OCI-LY7 (cell line): ENCODE measurements around the gene DENND1A. TPM values are rescaled to one million over a fixed set of nuclear protein-coding genes. Genes with fewer than 3 reads are reported as not detected.

Experiments used
- BruUV-seq: library from RNA; stranded (reverse); fragments of 400-500 nt; replicated peaks from 2 replicates; lab custom pipeline; 2021; lab: Mats Ljungman, UMichigan
- CTCF ChIA-PET: fragments of 300-600 bp; sonication (Branson Sonifier 250); formaldehyde crosslinking; loops from one replicate; lab custom pipeline; 2022; ENCODE audit warnings: antibody characterized with exemption; ENCODE audit not compliant: unreplicated experiment; lab: Charles Lee
- POLR2A ChIA-PET: fragments of 300-600 bp; sonication (Branson Sonifier 250); formaldehyde crosslinking; loops from one replicate; lab custom pipeline; 2022; ENCODE audit warnings: antibody characterized with exemption; lab: Charles Lee
- DNase-seq: peaks from one replicate; pipeline ENCODE4 v3.0.0-alpha.2; 2015; ENCODE audit warnings: low spot score
- H2AFZ ChIP-seq: fragments of 200-600 bp; sonication (generic), shearing (Covaris generic); 2 replicates; pipeline ENCODE4 v1.6.1; 2014; ENCODE audit warnings: mild to moderate bottlenecking, antibody characterized with exemption, low read length, moderate library complexity
- H3K27ac ChIP-seq: fragments of 200-600 bp; sonication (generic); 2 replicates; pipeline ENCODE4 v1.5.1; 2014; ENCODE audit warnings: mixed run types, low read depth, mild to moderate bottlenecking, moderate library complexity, low read length, inconsistent platforms; ENCODE audit not compliant: poor library complexity, severe bottlenecking
- H3K36me3 ChIP-seq: fragments of 200-600 bp; sonication (generic); 2 replicates; pipeline ENCODE4 v1.6.1; 2014; ENCODE audit warnings: mild to moderate bottlenecking, antibody characterized with exemption, low read length, moderate library complexity, mixed read lengths; ENCODE audit not compliant: insufficient read depth
- H3K4me1 ChIP-seq: fragments of 200-600 bp; sonication (generic); 2 replicates; pipeline ENCODE4 v1.5.1; 2014; ENCODE audit warnings: mild to moderate bottlenecking, low read length; ENCODE audit not compliant: insufficient read depth, poor library complexity, severe bottlenecking
- H3K4me2 ChIP-seq: fragments of 200-600 bp; sonication (generic); 2 replicates; pipeline ENCODE4 v1.6.1; 2014; ENCODE audit warnings: mild to moderate bottlenecking, low read length
- H3K4me3 ChIP-seq: fragments of 200-600 bp; sonication (generic); 2 replicates; pipeline ENCODE4 v1.5.1; 2014; ENCODE audit warnings: mild to moderate bottlenecking, low read depth, low read length; ENCODE audit not compliant: poor library complexity, severe bottlenecking
- H3K79me2 ChIP-seq: fragments of 200-600 bp; sonication (generic); 2 replicates; pipeline ENCODE4 v1.6.1; 2016; ENCODE audit warnings: low read depth, mild to moderate bottlenecking, low read length, moderate library complexity, mixed read lengths; ENCODE audit not compliant: insufficient read depth
- H3K9me2 ChIP-seq: fragments of 200-600 bp; sonication (generic); 2 replicates; pipeline ENCODE4 v1.6.1; 2016; ENCODE audit warnings: mild to moderate bottlenecking, low read length, mixed read lengths; ENCODE audit not compliant: insufficient read depth
- H3K9me3 ChIP-seq: fragments of 200-600 bp; sonication (generic); 2 replicates; pipeline ENCODE4 v1.6.1; 2014; ENCODE audit warnings: mild to moderate bottlenecking, mixed run types, low read length, mixed read lengths
- H4K20me1 ChIP-seq: fragments of 200-600 bp; sonication (generic); 2 replicates; pipeline ENCODE4 v1.6.1; 2014; ENCODE audit warnings: mild to moderate bottlenecking, antibody characterized with exemption, low read length, moderate library complexity, mixed read lengths; ENCODE audit not compliant: insufficient read depth
- EZH2phosphoT487 ChIP-seq: fragments of 200-600 bp; sonication (generic); IDR thresholded peaks from 2 replicates; pipeline ENCODE4 v1.6.1; 2018; ENCODE audit warnings: low read depth, borderline replicate concordance, mild to moderate bottlenecking, mixed run types, antibody characterized with exemption, low read length, moderate library complexity, mixed read lengths
- intact Hi-C: fragments of 100-400 bp; cut with micrococcal nuclease; formaldehyde crosslinking; loops from one replicate; pipeline ENCODE4 v1.10.0; 2022; ENCODE audit not compliant: unreplicated experiment
- total RNA-seq, 2 experiments: library from RNA; depleted of rRNA in 1 of 2; stranded (reverse); fragments of >200 nt in 1 of 2; shearing (Covaris generic) in 1 of 2; gene quantifications; 2 replicates each; pipeline ENCODE4 v1.2.3, GENCODE V29; 2014 to 2022
- TF ChIP-seq, protein P1 (sequence below): fragments of 200-600 bp; sonication (generic); conservative IDR thresholded peaks from 2 replicates; pipeline ENCODE4 v1.5.1; 2014; ENCODE audit warnings: mild to moderate bottlenecking, antibody characterized with exemption, low read length, moderate library complexity, mixed read lengths

The DENND1A gene
- total RNA-seq, 2 experiments from 2014 or later, result 17.9 to 36.3 TPM

DNA sequence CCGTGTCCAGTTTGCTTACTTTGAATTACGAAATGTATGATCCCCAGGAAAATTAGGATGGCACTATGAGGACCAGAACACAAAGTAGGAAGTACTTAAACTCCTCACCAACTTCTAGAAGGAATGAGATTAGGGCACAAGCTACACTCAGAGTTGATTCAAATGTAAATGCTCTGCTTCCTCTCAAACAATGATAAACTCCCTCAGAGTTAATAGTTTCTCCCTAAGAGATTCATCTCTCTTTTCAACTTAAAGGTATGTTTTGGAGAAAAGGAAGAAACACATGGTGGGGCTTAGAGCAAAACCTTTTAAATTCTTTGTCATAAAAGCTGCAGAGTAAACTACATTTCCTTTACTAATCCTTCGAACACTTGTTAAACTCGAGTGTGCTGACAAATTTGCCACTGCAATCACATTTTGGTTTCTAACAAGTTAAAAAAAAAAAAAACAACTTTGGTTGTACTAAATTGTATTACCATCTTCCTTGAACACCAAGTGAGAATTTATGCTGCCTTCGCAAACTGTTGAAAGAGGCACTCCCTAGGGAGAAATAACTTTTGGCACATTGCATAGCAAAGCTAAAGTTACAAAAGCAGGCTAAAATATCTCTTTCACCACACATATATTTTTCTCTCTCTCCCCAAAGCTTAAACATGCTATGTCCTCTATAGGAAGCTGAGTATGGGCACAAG, 66.6 kb downstream of the DENND1A start:
- POLR2A ChIA-PET, result interaction anchor here (0.6 to 1.2 kb wide), 5 partner anchors 16 to 389 kb away, joined by 3 to 5 read pairs (median 3); no protein-coding TSS in a partner anchor
- no peaks in the 10 kb centered on the region for H3K9me3 ChIP-seq
- no TSS peak for BruUV-seq

DNA sequence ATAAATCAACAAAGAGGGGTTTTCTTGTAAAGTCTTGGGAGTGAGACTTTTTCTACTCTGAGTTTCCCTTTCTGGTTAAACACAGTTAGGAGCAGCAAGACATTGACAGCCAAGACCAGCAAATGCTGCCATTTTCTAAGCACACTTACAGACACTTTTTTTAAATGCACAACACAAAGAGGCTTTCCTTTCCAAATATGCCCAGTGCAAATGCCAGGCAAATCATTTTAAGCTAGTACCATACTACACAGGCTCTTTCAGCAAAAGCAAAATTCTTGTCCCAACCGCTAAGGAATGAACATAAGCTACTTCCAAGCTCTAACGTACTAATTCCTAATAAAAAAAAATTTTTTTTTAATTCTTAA, 68.2 kb downstream of the DENND1A start:
- CTCF ChIA-PET, result no interaction called here
- H3K4me2 ChIP-seq, result no peak overlapping the region

More for the DNA sequence above, 66.6 kb downstream of the DENND1A start:
- no peak for DNase-seq
- Histone ChIP-seq H3K4me3 (no peak overlapping the region), H3K36me3 (no peaks in the 10 kb centered on the region), H3K27ac (no peak overlapping the region), H3K9me2 (no peaks in the 10 kb centered on the region), H2AFZ (no peak overlapping the region), H3K4me1 (peaks cover 24% of the 10 kb centered on the region), H3K79me2 (no peaks in the 10 kb centered on the region), H3K4me2 (no peak overlapping the region), H4K20me1 (0 out of 2 replicates have a peak, but pooled peaks cover 4% of the 10 kb centered on the region)
- intact Hi-C loops, result no loop called here
- CTCF ChIA-PET, result no interaction called here
- no peak for TF ChIP-seq EZH2phosphoT487
- TF ChIP-seq, protein P1, sequence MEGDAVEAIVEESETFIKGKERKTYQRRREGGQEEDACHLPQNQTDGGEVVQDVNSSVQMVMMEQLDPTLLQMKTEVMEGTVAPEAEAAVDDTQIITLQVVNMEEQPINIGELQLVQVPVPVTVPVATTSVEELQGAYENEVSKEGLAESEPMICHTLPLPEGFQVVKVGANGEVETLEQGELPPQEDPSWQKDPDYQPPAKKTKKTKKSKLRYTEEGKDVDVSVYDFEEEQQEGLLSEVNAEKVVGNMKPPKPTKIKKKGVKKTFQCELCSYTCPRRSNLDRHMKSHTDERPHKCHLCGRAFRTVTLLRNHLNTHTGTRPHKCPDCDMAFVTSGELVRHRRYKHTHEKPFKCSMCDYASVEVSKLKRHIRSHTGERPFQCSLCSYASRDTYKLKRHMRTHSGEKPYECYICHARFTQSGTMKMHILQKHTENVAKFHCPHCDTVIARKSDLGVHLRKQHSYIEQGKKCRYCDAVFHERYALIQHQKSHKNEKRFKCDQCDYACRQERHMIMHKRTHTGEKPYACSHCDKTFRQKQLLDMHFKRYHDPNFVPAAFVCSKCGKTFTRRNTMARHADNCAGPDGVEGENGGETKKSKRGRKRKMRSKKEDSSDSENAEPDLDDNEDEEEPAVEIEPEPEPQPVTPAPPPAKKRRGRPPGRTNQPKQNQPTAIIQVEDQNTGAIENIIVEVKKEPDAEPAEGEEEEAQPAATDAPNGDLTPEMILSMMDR, result no peak

More for the DNA sequence above, 68.2 kb downstream of the DENND1A start:
- peaks cover 16% of the 10 kb centered on the region for H3K4me1 ChIP-seq
- no TSS peak for BruUV-seq
- 0 out of 2 replicates have a peak, but pooled peaks cover 4% of the 10 kb centered on the region for H4K20me1 ChIP-seq
- H3K9me2 ChIP-seq, result no peaks in the 10 kb centered on the region
- no peak overlapping the region for H2AFZ ChIP-seq
- no peaks in the 10 kb centered on the region for H3K9me3 ChIP-seq
- POLR2A ChIA-PET, result no interaction called here
- H3K36me3 ChIP-seq, result no peaks in the 10 kb centered on the region
- no peak overlapping the region for H3K27ac ChIP-seq
- TF ChIP-seq, protein P1, result no peak
- no peak for TF ChIP-seq EZH2phosphoT487
- H3K79me2 ChIP-seq, result no peaks in the 10 kb centered on the region
- no peak overlapping the region for H3K4me3 ChIP-seq
- no peak for DNase-seq
- intact Hi-C loops, result no loop called here
